HG02884 (cell line): ENCODE measurements around the gene IFNE.
"Not testable (repeated sequence)": the region's sequence is repeated elsewhere in the genome, so short reads cannot be mapped to it uniquely, and the experiment has no call there.

ENCODE experiments used
- ATAC-seq: cut with Tn5 transposase; IDR thresholded peaks from one replicate; pipeline ENCODE4 v1.9.1; 2021; ENCODE audit warnings: mild to moderate bottlenecking, moderate library complexity; ENCODE audit not compliant: unreplicated experiment

Gene IFNE

GRCh38 chr9:21499912-21500311 is 17.8 kb upstream of the IFNE start:
- ATAC-seq: no peak

GRCh38 chr9:21491756-21492155 is 9.6 kb upstream of the IFNE start:
- no peak for ATAC-seq

- no peak for ATAC-seq
These were observed 550 bp downstream of the IFNE start for GRCh38 chr9:21481470-21482056.

- no peak for ATAC-seq
These were observed 2.9 kb downstream of the IFNE start for GRCh38 chr9:21479152-21479702.

- ATAC-seq: no peak
These were observed 4.6 kb downstream of the IFNE start for GRCh38 chr9:21477466-21477865.

DNA sequence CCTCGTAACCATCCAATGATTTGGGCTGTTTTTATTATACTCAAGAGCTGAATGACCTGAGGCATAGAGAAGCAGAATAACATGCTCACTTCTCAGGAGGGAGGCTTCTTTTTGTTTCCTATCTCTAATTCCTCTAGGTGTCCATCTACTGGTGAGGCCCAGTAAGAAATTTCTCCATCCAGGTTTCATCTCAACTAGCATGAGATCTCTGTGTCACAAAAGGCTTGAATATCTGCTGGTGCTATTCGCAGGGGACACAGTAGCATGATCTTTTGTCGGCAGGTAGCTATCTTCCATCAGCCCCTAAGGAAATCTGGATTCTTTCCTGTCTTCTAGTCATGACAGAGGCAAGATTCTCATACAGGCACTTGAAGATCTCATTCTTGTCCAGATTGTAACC is 8.9 kb downstream of the IFNE start:
- no peak for ATAC-seq

DNA sequence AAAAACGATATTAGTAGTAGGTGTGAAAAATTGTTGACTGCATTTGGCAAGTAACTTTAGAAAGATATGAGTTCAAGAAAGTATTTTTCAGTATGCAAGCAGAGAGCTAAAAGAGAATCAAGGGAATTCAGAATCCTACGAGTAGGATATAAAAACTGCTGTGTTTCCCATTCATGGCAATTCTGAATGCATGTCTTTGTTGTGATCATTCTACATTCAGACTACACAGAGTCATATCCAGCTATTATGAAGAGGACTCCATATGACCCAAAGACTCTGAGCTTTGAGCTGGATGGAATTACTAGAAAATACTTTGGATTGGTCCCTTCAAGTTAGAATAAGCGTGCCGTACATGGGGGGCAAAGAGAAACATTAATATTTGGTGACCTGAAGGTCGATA is 12.0 kb downstream of the IFNE start:
- no peak for ATAC-seq

GRCh38 chr9:21465859-21466518 is 16.1 kb downstream of the IFNE start:
- ATAC-seq: peak; percentile 57

- ATAC-seq: no peak
These were observed 17.0 kb downstream of the IFNE start for GRCh38 chr9:21465138-21465537.

GRCh38 chr9:21461377-21461776 is 20.7 kb downstream of the IFNE start:
- ATAC-seq: no peak

- peak; percentile 97 for ATAC-seq
These were observed 26.8 kb downstream of the IFNE start for GRCh38 chr9:21455320-21455719.

- ATAC-seq: no peak
These were observed 28.0 kb downstream of the IFNE start for GRCh38 chr9:21454149-21454548.

DNA sequence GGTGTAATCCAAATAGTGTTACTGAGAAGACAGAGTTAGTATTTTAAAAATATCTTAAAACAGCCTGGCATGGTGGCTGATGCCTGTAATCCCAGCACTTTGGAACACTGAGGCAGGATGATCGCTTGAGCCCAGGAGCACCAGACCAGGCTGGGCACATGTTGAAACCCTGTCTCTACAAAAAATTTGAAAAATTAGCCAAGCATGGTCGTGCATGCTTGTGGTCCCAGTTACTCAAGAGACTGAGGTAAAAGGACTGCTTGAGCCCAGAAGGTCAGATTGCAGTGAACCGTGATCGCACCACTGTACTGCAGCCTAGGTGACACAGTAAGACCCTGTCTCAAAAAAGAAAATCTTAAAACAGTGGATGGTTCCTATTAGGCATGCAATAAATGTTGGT is 29.4 kb downstream of the IFNE start:
- ATAC-seq: no peak

GRCh38 chr9:21450733-21451394 is 31.2 kb downstream of the IFNE start:
- no peak for ATAC-seq

GRCh38 chr9:21449312-21449711 is 32.8 kb downstream of the IFNE start:
- not testable (repeated sequence) for ATAC-seq

DNA sequence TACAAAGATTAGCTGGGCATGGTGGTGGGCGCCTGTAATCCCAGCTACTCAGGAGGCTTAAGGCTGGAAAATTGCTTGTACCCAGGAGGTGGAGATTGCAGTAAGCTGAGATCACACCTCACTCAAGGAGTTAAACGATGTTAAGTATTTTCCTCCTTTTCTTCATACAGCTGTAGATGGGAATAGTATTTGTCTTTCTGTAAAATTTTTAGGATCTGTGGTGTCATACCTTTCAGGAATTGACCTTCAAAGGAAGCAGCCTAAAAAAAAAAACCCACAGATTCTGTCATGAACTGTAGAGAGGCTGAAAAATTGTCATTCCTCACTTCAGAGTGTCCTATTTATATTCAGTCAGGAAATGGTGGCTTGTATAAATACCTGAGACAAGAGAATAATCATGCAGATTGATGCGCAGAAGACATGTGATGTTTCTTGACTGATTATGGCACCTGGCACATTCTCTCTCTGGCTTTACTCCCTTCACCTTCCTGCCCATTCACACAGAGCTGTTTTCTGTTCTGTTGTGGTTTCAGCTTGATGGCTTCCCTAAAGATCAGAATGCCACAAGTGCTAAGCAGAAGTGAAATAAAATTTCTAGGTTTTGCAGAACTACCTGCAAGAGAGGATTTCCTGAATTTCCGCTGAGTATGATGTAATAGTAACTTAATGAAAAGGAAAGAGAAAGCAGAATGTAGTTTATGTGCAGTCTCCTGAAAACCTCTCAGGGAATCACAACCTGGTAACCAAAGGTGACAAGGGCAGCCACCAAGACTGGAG is 38.1 kb downstream of the IFNE start:
- peak; percentile 86 for ATAC-seq

- ATAC-seq: no peak
These were observed 42.0 kb downstream of the IFNE start, which contains the start of gene IFNA1 for GRCh38 chr9:21440139-21440538. Gene IFNA1 (plus strand): TSS chr9:21440439. CDS start chr9:21440508, 69 bp downstream.

DNA sequence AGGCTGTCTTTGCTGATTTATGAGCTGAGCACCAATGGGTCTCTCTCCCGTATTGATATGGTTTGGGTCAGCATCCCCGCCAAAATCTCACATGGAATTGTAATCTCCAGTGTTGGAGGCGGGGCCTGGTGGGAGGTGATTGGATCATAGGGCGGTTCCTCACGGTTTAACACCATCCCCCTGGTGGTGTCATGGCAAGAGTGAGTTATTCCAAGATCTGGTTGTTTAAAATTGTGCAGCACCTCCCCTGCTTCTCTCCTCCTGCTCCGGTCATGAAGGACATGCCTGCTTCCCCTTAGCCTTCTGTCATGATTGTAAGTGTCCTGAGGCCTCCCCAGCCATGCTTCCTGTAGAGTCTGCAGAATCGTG is 47.1 kb downstream of the IFNE start:
- not testable (repeated sequence) for ATAC-seq

GRCh38 chr9:21434202-21435014 is 47.7 kb downstream of the IFNE start:
- ATAC-seq: no peak

GRCh38 chr9:21432672-21433425 is 49.3 kb downstream of the IFNE start:
- peak; percentile 53 for ATAC-seq
